HCT116 (cell line): ENCODE results near the gene ZNF202. TPM values are rescaled to one million over a fixed set of nuclear protein-coding genes. Genes with fewer than 3 reads are reported as not detected.

Experiments
- ATAC-seq: fragments of 200-7000 bp; cut with Tn5 transposase; 2 replicates; pipeline ENCODE4 v1.9.1; 2020; ENCODE audit warnings: mild to moderate bottlenecking, moderate library complexity
- BruUV-seq: library from RNA; stranded (reverse); fragments of 400-500 nt; replicated peaks from 2 replicates; lab custom pipeline; 2021; lab: Mats Ljungman, UMichigan
- CTCF ChIA-PET: fragments of 300-600 bp; sonication (Branson Sonifier 250); formaldehyde crosslinking; loops from one replicate; lab custom pipeline; 2021; ENCODE audit warnings: antibody characterized with exemption; lab: Charles Lee
- POLR2A ChIA-PET: fragments of 300-600, 350-600 bp; sonication (Branson Sonifier 250); formaldehyde crosslinking; loops from one replicate; lab custom pipeline; 2021; ENCODE audit warnings: antibody characterized with exemption; lab: Charles Lee
- RAD21 ChIA-PET, 2 experiments: fragments of 300-600 bp; sonication (Branson Sonifier 250); formaldehyde crosslinking; loops; one replicate each; lab custom pipeline; 2023; ENCODE audit warnings: low total read pairs in 2 of 2; ENCODE audit not compliant: uncharacterized antibody in 2 of 2, unreplicated experiment in 2 of 2, low non-redundant PET in 1 of 2; lab: Charles Lee
- DNase-seq: peaks from one replicate; pipeline ENCODE4 v3.0.0-alpha.2; 2010; ENCODE audit warnings: low read depth, low spot score
- H2AFZ ChIP-seq: fragments of 200-600 bp; shearing (Covaris generic), sonication (generic); 2 replicates; pipeline ENCODE4 v1.6.1; 2017; ENCODE audit warnings: low read depth, mixed run types, mixed read lengths, antibody characterized with exemption, low read length; ENCODE audit not compliant: poor library complexity, severe bottlenecking
- H3K27ac ChIP-seq: 2 replicates; pipeline ENCODE4 v1.5.1; 2012; ENCODE audit warnings: low read depth, low read length
- H3K27me3 ChIP-seq: fragments of 200-600 bp; sonication (generic); 2 replicates; pipeline ENCODE4 v1.6.1; 2016; ENCODE audit warnings: mixed run types, low read length, mixed read lengths; ENCODE audit not compliant: insufficient read depth
- H3K36me3 ChIP-seq, 2 experiments: fragments of 200-500 bp in 1 of 2; fragments of 200-600 bp in 1 of 2; sonication (Bioruptor generic) in 1 of 2; sonication (generic) in 1 of 2; 2 replicates each; pipeline versions ENCODE4 v1.5.1 to v1.6.1; 2014 to 2016; ENCODE audit warnings: low read length in 2 of 2, inconsistent platforms in 1 of 2, mixed read lengths in 1 of 2, mixed run types in 1 of 2; ENCODE audit not compliant: insufficient read depth in 2 of 2, control insufficient read depth in 1 of 2
- H3K4me1 ChIP-seq, 2 experiments: fragments of 200-600 bp in 1 of 2; sonication (generic) in 1 of 2; 2 replicates each; pipeline versions ENCODE4 v1.5.1 to v1.6.1; 2012 to 2017; ENCODE audit warnings: low read length in 2 of 2, inconsistent platforms in 1 of 2, mild to moderate bottlenecking in 1 of 2, mixed read lengths in 1 of 2, mixed run types in 1 of 2, moderate library complexity in 1 of 2; ENCODE audit not compliant: insufficient read depth in 2 of 2, control insufficient read depth in 1 of 2
- H3K4me2 ChIP-seq: fragments of 200-600 bp; sonication (generic); 2 replicates; pipeline ENCODE4 v1.6.1; 2017; ENCODE audit warnings: mixed run types, low read length, mixed read lengths
- H3K4me3 ChIP-seq, 2 experiments: fragments of 200-600 bp in 1 of 2; sonication (generic) in 1 of 2; replicated peaks in 1 of 2; 2 replicates each; pipeline ENCODE4 v1.5.1; 2011 to 2016; ENCODE audit warnings: low read length in 2 of 2, control low read depth in 1 of 2, low read depth in 1 of 2, mild to moderate bottlenecking in 1 of 2, mixed read lengths in 1 of 2, mixed run types in 1 of 2
- H3K79me2 ChIP-seq: fragments of 200-600 bp; sonication (generic); 2 replicates; pipeline ENCODE4 v1.6.1; 2017; ENCODE audit warnings: mild to moderate bottlenecking, mixed run types, low read length, moderate library complexity, mixed read lengths; ENCODE audit not compliant: insufficient read depth
- H3K9ac ChIP-seq: fragments of 200-600 bp; sonication (generic); 2 replicates; pipeline ENCODE4 v1.6.1; 2016; ENCODE audit warnings: low read length, mixed read lengths
- H3K9me2 ChIP-seq: fragments of 200-600 bp; sonication (generic), shearing (Covaris generic); 2 replicates; pipeline ENCODE4 v1.6.1; 2017; ENCODE audit warnings: mixed run types, mild to moderate bottlenecking, moderate library complexity; ENCODE audit not compliant: insufficient read depth
- H3K9me3 ChIP-seq, 2 experiments: fragments of 200-500 bp in 1 of 2; fragments of 200-600 bp in 1 of 2; sonication (Bioruptor generic) in 1 of 2; sonication (generic) in 1 of 2; 2 replicates each; pipeline ENCODE4 v1.6.1; 2014 to 2017; ENCODE audit warnings: low read length in 2 of 2, mixed read lengths in 2 of 2, inconsistent platforms in 1 of 2, low read depth in 1 of 2, mild to moderate bottlenecking in 1 of 2, mixed run types in 1 of 2, moderate library complexity in 1 of 2; ENCODE audit not compliant: control insufficient read depth in 1 of 2, insufficient read depth in 1 of 2
- H4K20me1 ChIP-seq: fragments of 200-600 bp; sonication (generic), shearing (Covaris generic); 2 replicates; pipeline ENCODE4 v1.6.1; 2017; ENCODE audit warnings: mixed run types, mild to moderate bottlenecking, moderate library complexity; ENCODE audit not compliant: insufficient read depth
- CBX3 ChIP-seq: IDR thresholded peaks from 2 replicates; pipeline ENCODE4 v1.6.1; 2012; ENCODE audit warnings: low read depth
- CEBPB ChIP-seq: IDR thresholded peaks from 2 replicates; pipeline ENCODE4 v1.6.1; 2012; ENCODE audit warnings: low read depth
- EGR1 ChIP-seq: IDR thresholded peaks from 2 replicates; pipeline ENCODE4 v1.6.1; 2012; ENCODE audit warnings: low read depth
- ELF1 ChIP-seq: IDR thresholded peaks from 2 replicates; pipeline ENCODE4 v1.6.1; 2012; ENCODE audit warnings: low read depth, borderline replicate concordance
- EZH2phosphoT487 ChIP-seq: fragments of 200-600 bp; IDR thresholded peaks from 2 replicates; pipeline ENCODE4 v1.6.1; 2018; ENCODE audit warnings: antibody characterized with exemption, borderline replicate concordance
- JUND ChIP-seq: IDR thresholded peaks from 2 replicates; pipeline ENCODE4 v1.6.1; 2012
- POLR2A ChIP-seq: IDR thresholded peaks from 2 replicates; pipeline ENCODE4 v1.7.0; 2011; ENCODE audit warnings: borderline replicate concordance; ENCODE audit not compliant: insufficient read depth, insufficient read length; ENCODE audit errors: extremely low read depth
- POLR2AphosphoS5 ChIP-seq: IDR thresholded peaks from 2 replicates; pipeline ENCODE4 v1.6.1; 2011; ENCODE audit warnings: mild to moderate bottlenecking, low read depth, low read length, moderate library complexity
- RAD21 ChIP-seq: IDR thresholded peaks from 2 replicates; pipeline ENCODE4 v1.6.1; 2012; ENCODE audit warnings: low read depth, mild to moderate bottlenecking
- SRF ChIP-seq: IDR thresholded peaks from 2 replicates; pipeline ENCODE4 v1.6.1; 2012; ENCODE audit warnings: low read depth
- TCF7L2 ChIP-seq: IDR thresholded peaks from 2 replicates; pipeline ENCODE4 v1.7.0; 2011; ENCODE audit warnings: borderline replicate concordance, inconsistent platforms; ENCODE audit not compliant: insufficient read depth, insufficient read length; ENCODE audit errors: extremely low read depth
- YY1 ChIP-seq: IDR thresholded peaks from 2 replicates; pipeline ENCODE4 v1.6.1; 2011; ENCODE audit warnings: low read length, low read depth, moderate library complexity, mild to moderate bottlenecking; ENCODE audit not compliant: insufficient replicate concordance; ENCODE audit errors: extremely low read depth
- intact Hi-C: fragments of 100-400 bp; cut with micrococcal nuclease; formaldehyde crosslinking; loops from 2 replicates; pipeline ENCODE4 v1.10.0; 2022
- total RNA-seq: library from RNA; stranded (reverse); gene quantifications from one replicate; pipeline ENCODE4 v1.2.1, GENCODE V29; 2021; ENCODE audit not compliant: unreplicated experiment
- TF ChIP-seq, protein P1 (sequence below): IDR thresholded peaks from 2 replicates; pipeline ENCODE4 v1.6.1; 2012
- TF ChIP-seq, protein P2 (sequence below): IDR thresholded peaks from 2 replicates; pipeline ENCODE4 v1.6.1; 2012
- TF ChIP-seq, protein P3 (sequence below): IDR thresholded peaks from 2 replicates; pipeline ENCODE4 v1.6.1; 2011; ENCODE audit warnings: mild to moderate bottlenecking, low read length, moderate library complexity; ENCODE audit not compliant: insufficient replicate concordance; ENCODE audit errors: extremely low read depth

The ZNF202 gene
- total RNA-seq, 1 experiment from 2014 or later = 16.9 TPM

DNA sequence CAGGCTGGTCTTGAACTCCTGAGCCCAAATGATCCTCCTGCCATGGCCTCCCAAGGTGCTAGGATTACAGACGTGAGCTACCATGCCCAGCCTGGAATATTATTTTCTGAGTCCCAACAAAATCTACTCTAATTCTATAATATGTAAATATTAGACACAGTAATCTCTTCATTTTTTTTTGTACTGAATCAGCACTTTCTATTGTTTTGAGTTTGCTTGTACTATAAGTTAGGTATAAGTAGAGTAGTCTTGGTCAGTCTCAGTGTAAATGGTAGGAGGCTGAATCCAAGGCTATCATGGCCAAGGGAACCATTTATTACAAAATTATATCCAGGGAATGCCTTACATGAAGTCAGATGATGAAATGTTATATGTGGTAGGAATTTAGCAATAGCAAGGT, 32.5 kb upstream of the ZNF202 start:
- no peak overlapping the region for H3K9ac ChIP-seq
- intact Hi-C loops = no loop called here
- no peak overlapping the region for H3K4me3 ChIP-seq
- no peak overlapping the region for H3K4me2 ChIP-seq
- H3K9me3 ChIP-seq = no peaks in the 10 kb centered on the region
- CTCF ChIA-PET = no interaction called here
- no peaks in the 10 kb centered on the region for H4K20me1 ChIP-seq
- no peaks in the 10 kb centered on the region for H3K4me1 ChIP-seq
- H3K36me3 ChIP-seq = no peaks in the 10 kb centered on the region
- RAD21 ChIA-PET = no interaction called here
- no peak overlapping the region for H3K27ac ChIP-seq
- no peak for DNase-seq
- no peak overlapping the region for H2AFZ ChIP-seq
- no peaks in the 10 kb centered on the region for H3K27me3 ChIP-seq
- BruUV-seq = no TSS peak
- no peaks in the 10 kb centered on the region for H3K9me2 ChIP-seq
- POLR2A ChIA-PET = no interaction called here
- TF ChIP-seq CEBPB = no peak
- TF ChIP-seq TCF7L2 = no peak
- TF ChIP-seq JUND = no peak
- no peak for TF ChIP-seq EZH2phosphoT487
- TF ChIP-seq RAD21 = no peak
- no peak for TF ChIP-seq YY1
- no peak for TF ChIP-seq EGR1
- TF ChIP-seq, all 23 proteins: peak for 0
- ATAC-seq = no peak
- no peaks in the 10 kb centered on the region for H3K79me2 ChIP-seq

DNA sequence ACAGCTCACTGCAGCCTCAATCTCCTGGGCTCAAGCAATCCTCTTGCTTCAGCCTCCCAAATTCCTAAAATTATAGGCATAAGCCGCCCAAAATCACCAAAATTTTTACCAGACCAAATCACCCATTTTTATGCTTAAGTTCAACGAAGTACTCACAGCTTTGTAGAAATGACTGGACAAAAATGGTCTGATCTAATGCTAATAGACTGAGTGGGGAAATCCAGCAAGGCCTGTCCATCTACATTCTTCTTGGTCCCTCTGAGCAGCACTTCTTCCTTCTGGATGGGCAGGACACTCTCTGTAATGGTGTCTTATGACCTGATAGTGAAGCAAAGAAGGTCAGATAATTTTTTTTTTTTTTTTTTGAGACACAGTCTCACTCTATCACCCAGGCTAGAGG, 31.6 kb upstream of the ZNF202 start:
- Histone ChIP-seq H3K27ac (no peak overlapping the region), H3K27me3 (no peaks in the 10 kb centered on the region), H3K9me2 (no peaks in the 10 kb centered on the region), H3K79me2 (no peaks in the 10 kb centered on the region), H3K36me3 (no peaks in the 10 kb centered on the region), H3K4me1 (no peaks in the 10 kb centered on the region), H3K4me2 (no peak overlapping the region), H3K9ac (no peak overlapping the region), H3K4me3 (no peak overlapping the region), H3K9me3 (no peaks in the 10 kb centered on the region), H4K20me1 (no peaks in the 10 kb centered on the region), H2AFZ (no peak overlapping the region)
- no TSS peak for BruUV-seq
- intact Hi-C loops = no loop called here
- ChIA-PET CTCF (no interaction called here), RAD21 (no interaction called here), POLR2A (no interaction called here)
- TF ChIP-seq SRF (no peak), EGR1 (no peak), EZH2phosphoT487 (no peak), CBX3 (no peak), ELF1 (no peak), TCF7L2 (no peak), POLR2AphosphoS5 (no peak), POLR2A (no peak)
- TF ChIP-seq, protein P1, sequence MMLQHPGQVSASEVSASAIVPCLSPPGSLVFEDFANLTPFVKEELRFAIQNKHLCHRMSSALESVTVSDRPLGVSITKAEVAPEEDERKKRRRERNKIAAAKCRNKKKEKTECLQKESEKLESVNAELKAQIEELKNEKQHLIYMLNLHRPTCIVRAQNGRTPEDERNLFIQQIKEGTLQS = no peak
- TF ChIP-seq, protein P2, sequence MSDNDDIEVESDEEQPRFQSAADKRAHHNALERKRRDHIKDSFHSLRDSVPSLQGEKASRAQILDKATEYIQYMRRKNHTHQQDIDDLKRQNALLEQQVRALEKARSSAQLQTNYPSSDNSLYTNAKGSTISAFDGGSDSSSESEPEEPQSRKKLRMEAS = no peak
- TF ChIP-seq, protein P3, sequence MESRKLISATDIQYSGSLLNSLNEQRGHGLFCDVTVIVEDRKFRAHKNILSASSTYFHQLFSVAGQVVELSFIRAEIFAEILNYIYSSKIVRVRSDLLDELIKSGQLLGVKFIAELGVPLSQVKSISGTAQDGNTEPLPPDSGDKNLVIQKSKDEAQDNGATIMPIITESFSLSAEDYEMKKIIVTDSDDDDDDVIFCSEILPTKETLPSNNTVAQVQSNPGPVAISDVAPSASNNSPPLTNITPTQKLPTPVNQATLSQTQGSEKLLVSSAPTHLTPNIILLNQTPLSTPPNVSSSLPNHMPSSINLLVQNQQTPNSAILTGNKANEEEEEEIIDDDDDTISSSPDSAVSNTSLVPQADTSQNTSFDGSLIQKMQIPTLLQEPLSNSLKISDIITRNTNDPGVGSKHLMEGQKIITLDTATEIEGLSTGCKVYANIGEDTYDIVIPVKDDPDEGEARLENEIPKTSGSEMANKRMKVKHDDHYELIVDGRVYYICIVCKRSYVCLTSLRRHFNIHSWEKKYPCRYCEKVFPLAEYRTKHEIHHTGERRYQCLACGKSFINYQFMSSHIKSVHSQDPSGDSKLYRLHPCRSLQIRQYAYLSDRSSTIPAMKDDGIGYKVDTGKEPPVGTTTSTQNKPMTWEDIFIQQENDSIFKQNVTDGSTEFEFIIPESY = no peak
- no peak for ATAC-seq
- no peak for DNase-seq
